HepG2 (cell line): ENCODE data around the gene RNASE7. TPM values are rescaled to one million over a fixed set of nuclear protein-coding genes. Genes with fewer than 3 reads are reported as not detected.

ENCODE experiments used
- ATAC-seq: fragments of 200-7000 bp; cut with Tn5 transposase; 3 replicates; pipeline ENCODE4 v1.9.1; 2020; ENCODE audit warnings: mild to moderate bottlenecking, moderate library complexity
- BruUV-seq: library from RNA; stranded (reverse); fragments of 400-500 nt; replicated peaks from 2 replicates; lab custom pipeline; 2021; lab: Mats Ljungman, UMichigan
- CTCF ChIA-PET: fragments of 300-600 bp; formaldehyde crosslinking; extraction: SDS; loops from one replicate; lab custom pipeline; 2021; ENCODE audit warnings: low total read pairs, inconsistent platforms, low intra/inter-chr PET ratio; lab: Yijun Ruan, JAX
- POLR2A ChIA-PET: fragments of 350-600 bp; sonication (Branson Sonifier 250); formaldehyde crosslinking; loops from one replicate; lab custom pipeline; 2020; ENCODE audit warnings: antibody characterized with exemption, inconsistent platforms; lab: Yijun Ruan, JAX
- DNase-seq: peaks from one replicate; pipeline ENCODE4 v3.0.0-alpha.2; 2015; ENCODE audit warnings: low spot score
- FAIRE-seq: peaks from 3 replicates; lab custom pipeline; 2011; peaks lifted over from hg19 to GRCh38; lab: Jason Lieb, UNC
- H2AFZ ChIP-seq: one replicate; pipeline ENCODE4 v1.6.1; 2011; ENCODE audit warnings: low read length, inconsistent platforms
- H3K27ac ChIP-seq: fragments of 300-600 bp; 3 replicates; pipeline ENCODE4 v1.8.0; 2011; ENCODE audit warnings: mixed run types, mild to moderate bottlenecking, mixed read lengths, low read length, inconsistent platforms; ENCODE audit not compliant: insufficient read depth; ENCODE audit errors: extremely low read length
- H3K27me3 ChIP-seq, 2 experiments: fragments of 200-600 bp in 1 of 2; 2 replicates in 1 of 2; 3 replicates in 1 of 2; pipeline versions ENCODE4 v1.6.0 to v1.8.0; 2011; ENCODE audit warnings: low read length in 2 of 2, mild to moderate bottlenecking in 2 of 2, moderate library complexity in 2 of 2, inconsistent platforms in 1 of 2; ENCODE audit not compliant: insufficient read depth in 2 of 2, control insufficient read depth in 1 of 2
- H3K36me3 ChIP-seq, 2 experiments: fragments of 200-600 bp in 1 of 2; replicated peaks in 1 of 2; 2 replicates in 1 of 2; 3 replicates in 1 of 2; pipeline versions ENCODE4 v1.5.1 to v1.8.0; 2011; ENCODE audit warnings: low read length in 2 of 2, inconsistent platforms in 1 of 2; ENCODE audit not compliant: insufficient read depth in 2 of 2, control insufficient read depth in 1 of 2
- H3K4me1 ChIP-seq: 2 replicates; pipeline ENCODE4 v1.5.1; 2012; ENCODE audit warnings: low read length, inconsistent platforms; ENCODE audit not compliant: insufficient read depth
- H3K4me2 ChIP-seq: 2 replicates; pipeline ENCODE4 v1.6.0; 2011; ENCODE audit warnings: low read depth, low read length, inconsistent platforms
- H3K4me3 ChIP-seq, 3 experiments: fragments of 200-600 bp in 1 of 3; sonication (generic), shearing (Covaris generic) in 1 of 3; replicated peaks in 1 of 3; 2 replicates each; pipeline ENCODE4 v1.5.1; 2011 to 2016; ENCODE audit warnings: low read length in 3 of 3, inconsistent platforms in 2 of 3, low read depth in 2 of 3, mild to moderate bottlenecking in 2 of 3, control low read depth in 1 of 3, mixed read lengths in 1 of 3; ENCODE audit not compliant: insufficient read depth in 1 of 3
- H3K79me2 ChIP-seq: one replicate; pipeline ENCODE4 v1.6.1; 2011; ENCODE audit warnings: low read length, inconsistent platforms; ENCODE audit not compliant: insufficient read depth
- H3K9ac ChIP-seq: 2 replicates; pipeline ENCODE4 v1.6.0; 2011; ENCODE audit warnings: mild to moderate bottlenecking, low read depth, low read length, inconsistent platforms; ENCODE audit not compliant: insufficient read depth
- H3K9me3 ChIP-seq: 2 replicates; pipeline ENCODE4 v1.5.1; 2012; ENCODE audit warnings: mild to moderate bottlenecking, low read length
- H4K20me1 ChIP-seq: 2 replicates; pipeline ENCODE4 v1.6.0; 2011; ENCODE audit warnings: inconsistent platforms, mild to moderate bottlenecking, low read length, moderate library complexity; ENCODE audit not compliant: insufficient read depth
- MBD4 ChIP-seq: IDR thresholded peaks from 2 replicates; pipeline ENCODE4 v1.6.1; 2012; ENCODE audit warnings: low read length, inconsistent platforms, borderline replicate concordance
- PAWR ChIP-seq: sonication (generic); formaldehyde crosslinking; IDR thresholded peaks from 2 replicates; pipeline ENCODE4 v1.4.0; 2020; ENCODE audit warnings: missing genetic modification reagents, mild to moderate bottlenecking, borderline replicate concordance
- POLR2AphosphoS5 ChIP-seq: IDR thresholded peaks from 2 replicates; pipeline ENCODE4 v1.6.1; 2012; ENCODE audit warnings: low read depth, low read length
- POLR2G ChIP-seq: fragments of 200-400 bp; formaldehyde crosslinking; IDR thresholded peaks from 2 replicates; pipeline ENCODE4 v1.6.1; 2018; ENCODE audit warnings: mild to moderate bottlenecking, low read depth, low read length, moderate library complexity
- RBFOX2 ChIP-seq: fragments of 200-400 bp; formaldehyde crosslinking; IDR thresholded peaks from 2 replicates; pipeline ENCODE4 v1.6.1; 2017; ENCODE audit warnings: low read depth, mild to moderate bottlenecking, low read length
- RNF2 ChIP-seq: fragments of 450-650 bp; conservative IDR thresholded peaks from 2 replicates; pipeline ENCODE4 v1.6.1; 2016; ENCODE audit warnings: low read depth
- ZFP1 ChIP-seq: IDR thresholded peaks from 2 replicates; pipeline ENCODE4 v1.6.1; 2016
- ZNF34 ChIP-seq: sonication (generic); formaldehyde crosslinking; IDR thresholded peaks from 2 replicates; pipeline ENCODE4 v1.4.0; 2020; ENCODE audit warnings: mild to moderate bottlenecking, missing genetic modification reagents, borderline replicate concordance
- ZNF614 ChIP-seq: IDR thresholded peaks from 2 replicates; pipeline ENCODE4 v1.6.1; 2018; ENCODE audit warnings: missing biosample characterization, missing genetic modification reagents, inconsistent platforms, borderline replicate concordance
- WGBS: methylation state at CpG from one replicate; pipeline ENCODE4 v1.1.6; 2017; ENCODE audit warnings: low lambda C conversion rate; 5-methylcytosine and 5-hydroxymethylcytosine counted together
- in situ Hi-C: cut with HindIII; loops from 2 replicates; pipeline ENCODE4 v1.10.0; 2017; ENCODE audit warnings: low pct_unique_long_range_greater_than_20kb; ENCODE audit not compliant: extremely low pct_ligation_motif_present
- intact Hi-C: fragments of 100-400 bp; cut with micrococcal nuclease; formaldehyde crosslinking; loops from one replicate; pipeline ENCODE4 v1.10.0; 2022; ENCODE audit not compliant: unreplicated experiment
- polyA plus RNA-seq, 8 experiments: library from polyadenylated mRNA; depleted of rRNA in 3 of 8; stranded (reverse) in 7 of 8; unstranded in 1 of 8; fragments of >200 nt; fragmentation: Illumina TruSeq in 4 of 8; extraction: Trizol in 4 of 8; gene quantifications; 2 replicates each; pipeline versions ENCODE4 v1.2.1 to v1.2.3, GENCODE V29; 2011 to 2016; ENCODE audit warnings: low read depth in 4 of 8, missing spikeins in 1 of 8, mixed read lengths in 1 of 8; ENCODE audit not compliant: insufficient read depth in 1 of 8
- total RNA-seq, 5 experiments: library from RNA; depleted of rRNA; stranded (reverse); fragments of >200 nt; fragmentation: Illumina TruSeq; extraction: Trizol; gene quantifications; 2 replicates each; pipeline ENCODE4 v1.2.3, GENCODE V29; 2016; ENCODE audit warnings: low read depth in 1 of 5
- TF ChIP-seq, protein P1 (sequence below): sonication (generic); formaldehyde crosslinking; IDR thresholded peaks from 2 replicates; pipeline ENCODE4 v1.8.0; 2022; ENCODE audit warnings: low read depth, missing genetic modification reagents

RNASE7 gene
- total and polyA plus RNA-seq, 2 of the 13 experiments (the other 11 are each of a cell fraction or from before 2014, with no cell fraction given), result 0.04 TPM; not detected in 1

DNA sequence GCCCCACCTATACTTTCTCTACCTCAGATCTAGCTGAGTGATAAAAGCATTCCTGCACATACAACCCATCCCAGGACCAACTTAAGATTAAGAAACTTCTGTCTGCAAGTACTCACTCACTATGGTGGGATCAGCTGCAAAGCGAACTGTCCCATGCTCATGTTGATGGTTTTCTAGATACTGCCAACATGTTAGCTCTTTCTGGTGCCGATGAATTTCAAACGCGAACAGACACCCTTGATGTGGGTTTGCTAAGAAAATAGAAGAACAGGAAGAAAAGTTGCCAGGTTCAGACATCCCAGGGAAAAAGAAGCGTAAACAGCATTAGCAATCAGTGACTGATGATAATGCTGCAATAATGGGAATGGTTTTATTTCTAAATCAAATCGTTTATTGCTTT lies 44.6 kb upstream of the RNASE7 start:
- no peak overlapping the region for H3K4me3 ChIP-seq
- no TSS peak for BruUV-seq
- FAIRE-seq, result no peak
- no peaks in the 10 kb centered on the region for H3K79me2 ChIP-seq
- TF ChIP-seq RBFOX2 (peak; percentile 25; the same call in 1 of the 2 replicates), ZNF34 (no peak), MBD4 (no peak), PAWR (no peak), POLR2G (peak; percentile 52), ZNF614 (CRISPR knock-in tag) (no peak), POLR2AphosphoS5 (peak; percentile 17; the same call in 1 of the 2 replicates), ZFP1 (no peak), RNF2 (no peak)
- TF ChIP-seq, protein P1, sequence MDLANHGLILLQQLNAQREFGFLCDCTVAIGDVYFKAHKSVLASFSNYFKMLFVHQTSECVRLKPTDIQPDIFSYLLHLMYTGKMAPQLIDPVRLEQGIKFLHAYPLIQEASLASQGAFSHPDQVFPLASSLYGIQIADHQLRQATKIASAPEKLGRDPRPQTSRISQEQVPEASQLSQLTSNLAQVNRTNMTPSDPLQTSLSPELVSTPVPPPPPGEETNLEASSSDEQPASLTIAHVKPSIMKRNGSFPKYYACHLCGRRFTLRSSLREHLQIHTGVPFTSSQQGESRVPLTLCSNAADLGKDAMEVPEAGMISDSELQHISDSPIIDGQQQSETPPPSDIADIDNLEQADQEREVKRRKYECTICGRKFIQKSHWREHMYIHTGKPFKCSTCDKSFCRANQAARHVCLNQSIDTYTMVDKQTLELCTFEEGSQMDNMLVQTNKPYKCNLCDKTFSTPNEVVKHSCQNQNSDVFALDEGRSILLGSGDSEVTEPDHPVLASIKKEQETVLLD, result no peak
- no peak overlapping the region for H2AFZ ChIP-seq
- 80% methylated on average over 6 of the region's 6 CpGs for WGBS
- no peaks in the 10 kb centered on the region for H3K27me3 ChIP-seq
- DNase-seq, result no peak
- CTCF ChIA-PET, result no interaction called here
- in situ Hi-C loops, result loop anchor here (25.0 kb wide), 1 partner anchor 660 kb away; the partner anchor contains the start of genes CCNB1IP1 and PARP2
- POLR2A ChIA-PET, result interaction anchor here (0.7 to 1.1 kb wide), 3 partner anchors 17 to 375 kb away, joined by 3 to 5 read pairs (median 4); no protein-coding TSS in a partner anchor
- no peaks in the 10 kb centered on the region for H4K20me1 ChIP-seq
- peaks cover 4% of the 10 kb centered on the region for H3K4me1 ChIP-seq
- no peaks in the 10 kb centered on the region for H3K9me3 ChIP-seq
- no peak overlapping the region for H3K9ac ChIP-seq
- intact Hi-C loops, result no loop called here
- no peak overlapping the region for H3K27ac ChIP-seq
- H3K4me2 ChIP-seq, result no peak overlapping the region
- peaks cover 19 to 39% of the 10 kb centered on the region in 2 experiments for H3K36me3 ChIP-seq
- ATAC-seq, result no peak
